ENCODE data around the gene LCE4A.
"Not testable (repeated sequence)": the region's sequence is repeated elsewhere in the genome, so short reads cannot be mapped to it uniquely, and the experiment has no call there.

The LCE4A gene

DNA sequence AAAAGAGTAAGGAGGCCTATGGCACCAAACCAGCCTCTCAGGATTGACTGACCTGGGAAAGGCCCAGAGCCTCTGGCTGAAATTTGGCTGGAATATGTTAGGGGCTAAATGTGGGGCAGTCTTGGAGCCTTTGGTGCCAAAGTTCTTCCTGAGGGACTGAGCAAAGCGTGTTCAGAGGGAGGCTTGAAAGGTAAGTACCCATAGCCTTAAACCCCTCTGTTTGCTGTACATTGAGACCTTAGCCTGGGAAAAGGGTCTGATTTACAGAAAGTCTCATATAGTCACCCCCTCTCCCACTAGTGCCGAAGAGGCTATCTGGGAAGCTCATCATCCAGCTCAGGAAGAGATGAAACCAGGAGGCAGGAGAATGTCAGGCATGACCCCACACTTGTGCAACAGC is at the start of gene LCE4A:
Gene LCE4A, plus strand, starts transcription at position 301 of the 400 bp plus-strand sequence. CDS start 916 bp downstream, outside the sequence.
- no peak for DNase-seq

GRCh38 chr1:152658649-152659048 is 49.3 kb upstream of the LCE4A start:
- no peak for DNase-seq

DNA sequence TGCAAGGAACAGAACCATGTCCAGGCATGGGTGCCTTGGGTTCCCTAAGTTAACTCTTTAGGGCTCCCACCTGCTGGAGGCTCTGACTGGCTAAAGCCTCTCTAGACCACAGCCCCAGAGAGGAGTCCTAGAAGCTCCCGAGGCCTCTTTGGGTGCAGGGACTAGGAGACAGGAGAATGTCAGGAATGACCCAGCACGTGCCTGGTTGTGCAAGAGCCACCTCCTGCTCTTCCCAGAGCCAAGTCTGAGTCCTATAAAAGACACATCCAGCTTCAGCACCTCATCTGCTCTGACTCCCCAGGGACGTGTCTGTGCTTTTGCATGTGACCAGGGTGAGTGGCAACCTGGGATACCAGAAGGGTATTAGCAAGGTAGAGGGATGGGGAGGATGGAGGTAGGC is 44.9 kb upstream of the LCE4A start, which contains the start of gene LCE2D:
Gene LCE2D, plus strand, starts transcription at position 283 of the 400 bp plus-strand sequence. CDS start 726 bp downstream, outside the sequence.
- DNase-seq, result no peak

- not testable (repeated sequence) for DNase-seq
Observed at GRCh38 chr1:152666171-152666570, 41.8 kb upstream of the LCE4A start.

DNA sequence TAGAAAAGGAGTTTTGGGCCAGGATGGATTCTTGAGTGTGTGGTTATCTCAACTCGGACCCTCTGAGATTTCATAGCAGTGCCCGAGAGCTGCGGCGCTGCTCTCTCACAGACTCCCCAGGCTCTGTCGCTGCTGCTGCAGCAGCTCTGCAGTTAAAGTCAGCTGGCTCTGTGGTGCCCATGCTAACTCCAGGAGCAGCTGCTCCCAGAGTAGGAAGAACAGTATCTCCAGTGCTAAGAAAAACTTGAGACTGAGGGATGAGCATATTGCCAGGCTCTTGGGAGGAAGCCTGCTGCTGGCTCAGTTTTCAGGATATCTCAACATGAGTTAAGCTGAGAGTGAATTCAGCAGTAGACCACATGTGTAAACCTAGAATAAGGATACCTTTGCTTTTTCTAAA is 40.3 kb upstream of the LCE4A start:
- no peak for DNase-seq

DNA sequence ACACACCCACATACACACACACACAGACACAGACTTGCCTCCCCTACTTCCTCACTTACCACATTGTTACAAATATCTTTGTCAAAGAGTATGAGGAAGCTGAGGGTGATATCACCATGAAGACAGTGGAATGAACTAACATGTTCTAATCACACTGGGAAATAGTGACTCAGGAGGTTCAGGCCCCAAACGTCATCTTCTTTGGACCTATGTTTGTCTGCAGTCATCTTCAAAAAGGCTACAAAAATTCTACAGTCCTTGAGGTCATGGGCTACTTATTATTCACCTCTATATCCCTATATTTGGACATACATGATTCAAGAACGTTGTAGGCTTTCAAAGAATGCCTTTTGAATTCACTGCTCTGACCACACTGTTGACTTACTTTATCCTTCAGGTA is 34.9 kb upstream of the LCE4A start:
- no peak for DNase-seq

DNA sequence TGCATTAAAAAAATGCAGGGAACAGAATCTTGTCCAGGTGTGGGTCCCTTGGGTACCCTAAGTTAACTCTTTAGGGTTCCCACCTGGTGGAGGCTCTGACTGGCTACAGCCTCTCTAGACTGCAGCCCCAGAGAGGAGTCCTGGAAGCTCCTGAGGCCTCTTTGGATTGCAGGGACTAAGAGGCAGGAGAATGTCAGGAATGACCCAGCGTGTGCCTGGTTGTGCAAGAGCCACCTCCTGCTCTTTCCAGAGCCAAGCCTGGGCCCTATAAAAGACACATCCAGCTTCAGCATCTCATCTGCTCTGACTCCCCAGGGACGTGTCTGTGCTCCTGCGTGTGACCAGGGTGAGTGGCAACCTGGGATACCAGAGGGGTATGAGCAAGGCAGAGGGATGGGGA is 33.0 kb upstream of the LCE4A start, which contains the start of gene LCE2C:
Gene LCE2C, plus strand, starts transcription at position 297 of the 400 bp plus-strand sequence. CDS start 737 bp downstream, outside the sequence.
- not testable (repeated sequence) for DNase-seq

- DNase-seq, result no peak
Observed at GRCh38 chr1:152679459-152679858, 28.5 kb upstream of the LCE4A start.

DNA sequence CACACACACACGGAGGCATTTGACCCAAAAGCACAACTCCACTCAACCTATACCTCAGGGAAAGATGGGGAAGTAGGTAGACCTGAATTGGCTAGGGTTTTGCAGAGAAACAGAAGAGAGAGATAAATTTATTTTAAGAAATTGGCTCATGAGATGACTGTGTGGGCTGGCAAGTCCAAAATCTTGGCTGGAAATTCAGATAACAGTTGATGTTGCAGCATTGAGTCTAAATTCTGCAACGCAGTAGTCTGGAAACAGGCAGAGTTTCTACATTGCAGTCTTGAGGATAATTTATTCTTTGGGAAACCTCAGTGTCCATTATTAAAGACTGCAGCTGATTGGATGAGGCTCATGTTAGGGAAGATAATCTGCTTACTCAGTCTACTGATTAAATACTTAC is 26.3 kb upstream of the LCE4A start:
- DNase-seq, result no peak

- no peak for DNase-seq
Observed at GRCh38 chr1:152683846-152684245, 24.1 kb upstream of the LCE4A start.

DNA sequence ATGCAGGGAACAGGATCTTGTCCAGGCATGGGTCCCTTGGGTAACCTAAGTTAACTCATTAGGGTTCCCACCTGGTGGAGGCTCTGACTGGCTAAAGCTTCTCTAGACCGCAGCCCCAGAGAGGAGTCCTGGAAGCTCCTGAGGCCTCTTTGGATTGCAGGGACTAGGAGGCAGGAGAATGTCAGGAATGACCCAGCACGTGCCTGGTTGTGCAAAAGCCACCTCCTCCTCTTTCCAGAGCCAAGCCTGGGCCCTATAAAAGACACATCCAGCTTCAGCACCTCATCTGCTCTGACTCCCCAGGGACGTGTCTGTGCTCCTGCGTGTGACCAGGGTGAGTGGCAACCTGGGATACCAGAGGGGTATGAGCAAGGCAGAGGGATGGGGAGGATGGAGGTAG is 22.1 kb upstream of the LCE4A start, which contains the start of gene LCE2B:
Gene LCE2B, plus strand, starts transcription at position 301 of the 400 bp plus-strand sequence. CDS start 721 bp downstream, outside the sequence.
- DNase-seq, result not testable (repeated sequence)

DNA sequence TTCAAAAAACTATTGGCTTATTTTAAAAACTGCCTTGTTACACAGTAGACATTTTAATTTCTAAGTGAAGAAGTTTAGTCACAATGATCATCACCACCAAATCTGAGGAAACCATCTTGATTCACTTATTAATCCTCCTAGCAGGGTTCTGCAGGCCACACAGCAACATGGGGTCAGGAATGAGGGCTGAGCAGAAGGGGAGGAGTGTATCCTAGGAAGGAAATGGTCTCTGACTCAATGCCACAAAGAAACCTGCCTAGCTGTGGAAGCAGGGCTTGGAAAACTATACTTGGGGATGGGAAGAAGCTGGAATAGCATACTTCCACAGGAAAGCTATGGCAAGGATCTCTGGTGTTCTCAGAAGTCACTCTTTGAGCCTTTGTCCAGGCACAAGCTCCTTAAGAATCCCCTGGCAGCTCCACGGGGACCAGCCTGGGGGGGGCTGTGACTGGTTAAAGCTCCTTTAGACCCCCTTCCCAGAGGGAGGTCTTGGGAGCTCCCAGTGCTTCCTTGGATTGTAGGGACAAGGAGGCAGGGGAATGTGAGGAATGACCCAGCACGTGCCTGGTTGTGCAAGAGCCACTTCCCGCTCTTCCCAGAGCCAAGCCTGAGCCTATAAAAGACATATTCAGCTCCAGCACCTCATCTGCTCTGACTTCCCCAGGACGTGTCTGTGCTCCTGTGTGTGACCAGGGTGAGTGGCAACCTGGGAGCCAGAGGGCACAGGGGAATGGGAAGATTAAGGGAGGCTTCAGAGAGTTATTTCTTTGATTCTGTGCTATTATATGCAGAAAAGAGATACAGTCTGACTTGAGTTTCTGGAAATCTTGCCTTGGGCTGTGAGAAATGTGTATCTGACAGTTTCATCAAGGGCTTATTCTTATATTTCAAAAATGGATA is 10.0 kb upstream of the LCE4A start, which contains the start of gene LCE2A:
Gene LCE2A, plus strand, starts transcription at position 645 of the 900 bp plus-strand sequence. CDS start 557 bp downstream, outside the sequence.
- DNase-seq, result no peak

- DNase-seq, result no peak
Observed at GRCh38 chr1:152699746-152700145, 8.2 kb upstream of the LCE4A start.

- no peak for DNase-seq
Observed at GRCh38 chr1:152718238-152718637, 10.3 kb downstream of the LCE4A start.

DNA sequence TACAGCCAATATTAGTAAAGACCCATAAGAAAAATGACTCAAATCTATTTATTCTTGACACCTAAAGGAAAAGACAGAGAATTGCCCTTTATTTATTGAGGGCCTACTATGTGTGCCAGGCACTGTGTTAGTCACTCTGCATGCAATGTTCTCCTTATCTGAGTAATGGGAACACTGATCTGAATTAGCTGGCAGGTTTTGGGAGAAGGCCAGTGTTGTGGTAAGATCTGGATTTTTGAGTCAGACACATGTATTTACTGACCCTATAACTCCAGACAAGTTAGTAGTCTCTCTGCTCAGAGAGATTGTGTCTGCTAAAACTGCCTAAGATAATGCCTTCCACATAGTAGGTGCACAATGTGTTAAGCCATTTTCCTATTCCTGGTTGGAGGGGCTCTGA is 17.3 kb downstream of the LCE4A start:
- DNase-seq, result no peak

DNA sequence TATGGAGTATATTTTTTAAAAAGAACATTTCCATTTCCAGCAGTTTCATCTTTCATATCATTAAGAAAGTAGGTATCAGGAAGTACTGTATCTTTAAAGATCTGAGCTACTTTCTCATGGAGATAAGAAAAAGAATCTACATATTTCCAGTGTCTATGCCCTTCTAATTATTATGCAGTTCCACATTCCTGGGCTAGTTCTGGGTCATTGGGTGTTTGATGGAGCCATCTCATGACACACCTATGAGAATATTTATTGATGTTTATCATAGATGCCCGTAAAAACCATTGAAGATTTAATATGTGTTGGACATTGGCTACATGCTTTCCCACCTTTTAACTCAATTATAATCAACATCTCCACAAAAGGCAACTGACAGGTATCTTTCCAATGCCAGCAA is 21.0 kb downstream of the LCE4A start:
- no peak for DNase-seq

- no peak for DNase-seq
Observed at GRCh38 chr1:152735648-152736047, 27.7 kb downstream of the LCE4A start.

- no peak for DNase-seq
Observed at GRCh38 chr1:152737997-152738396, 30.0 kb downstream of the LCE4A start.

- DNase-seq, result no peak
Observed at GRCh38 chr1:152739841-152740240, 31.9 kb downstream of the LCE4A start.

DNA sequence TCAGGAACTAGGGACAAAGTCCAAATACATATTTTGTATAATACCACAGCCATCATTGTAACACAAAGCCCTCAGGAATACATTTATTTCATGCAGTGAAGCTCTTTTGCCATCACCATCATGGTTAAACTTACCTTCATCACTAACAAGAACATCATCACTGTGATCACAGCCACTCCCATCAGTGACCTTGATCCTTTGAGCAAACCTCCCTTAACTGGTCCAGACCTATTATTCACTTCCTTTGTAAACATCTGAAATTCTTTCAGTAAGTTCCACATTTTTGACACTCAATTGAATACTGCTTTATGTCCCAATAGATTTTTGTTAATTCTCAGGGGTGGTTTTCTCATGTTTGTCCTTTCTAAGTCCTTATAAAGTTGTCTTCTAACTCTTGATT is 33.7 kb downstream of the LCE4A start:
- DNase-seq, result no peak

DNA sequence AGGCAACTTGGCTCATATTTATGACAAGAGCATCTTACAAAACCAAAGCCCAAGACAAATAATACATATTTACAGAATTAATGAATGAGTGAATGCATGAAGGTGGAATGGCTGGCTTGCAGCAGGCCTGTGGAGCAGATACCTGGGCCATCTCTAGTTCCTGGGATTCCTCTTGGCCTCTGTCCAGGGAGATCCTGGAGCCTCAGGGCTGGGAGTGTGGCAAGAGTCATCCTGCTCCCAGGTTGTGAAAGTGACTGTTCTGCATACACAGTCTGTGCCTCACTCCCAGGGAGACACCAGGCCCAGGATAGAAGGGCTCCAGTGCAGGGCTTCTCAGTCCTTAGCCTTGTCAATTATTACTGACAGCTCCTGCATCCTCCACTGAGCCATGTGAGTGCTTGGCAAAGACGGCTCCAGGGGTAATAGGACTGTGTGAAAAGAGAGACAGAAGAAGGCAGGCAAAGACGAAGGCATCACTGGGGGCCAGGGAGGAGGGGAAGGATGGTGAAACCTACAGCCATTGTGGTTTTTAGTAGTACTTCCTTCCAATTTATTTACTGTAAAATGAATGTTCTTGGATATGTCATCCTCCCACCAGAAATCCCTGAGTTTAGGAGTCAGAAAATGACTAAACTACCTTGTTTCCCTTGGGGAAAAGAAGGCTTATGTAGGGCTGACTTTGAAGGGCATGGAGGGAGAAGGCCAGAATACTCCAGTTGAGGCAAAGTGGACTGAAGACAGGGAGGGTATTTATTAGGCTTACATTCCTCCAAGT is 35.6 kb downstream of the LCE4A start:
- no peak for DNase-seq

GRCh38 chr1:152745289-152745704 is 37.3 kb downstream of the LCE4A start:
- DNase-seq, result no peak

DNA sequence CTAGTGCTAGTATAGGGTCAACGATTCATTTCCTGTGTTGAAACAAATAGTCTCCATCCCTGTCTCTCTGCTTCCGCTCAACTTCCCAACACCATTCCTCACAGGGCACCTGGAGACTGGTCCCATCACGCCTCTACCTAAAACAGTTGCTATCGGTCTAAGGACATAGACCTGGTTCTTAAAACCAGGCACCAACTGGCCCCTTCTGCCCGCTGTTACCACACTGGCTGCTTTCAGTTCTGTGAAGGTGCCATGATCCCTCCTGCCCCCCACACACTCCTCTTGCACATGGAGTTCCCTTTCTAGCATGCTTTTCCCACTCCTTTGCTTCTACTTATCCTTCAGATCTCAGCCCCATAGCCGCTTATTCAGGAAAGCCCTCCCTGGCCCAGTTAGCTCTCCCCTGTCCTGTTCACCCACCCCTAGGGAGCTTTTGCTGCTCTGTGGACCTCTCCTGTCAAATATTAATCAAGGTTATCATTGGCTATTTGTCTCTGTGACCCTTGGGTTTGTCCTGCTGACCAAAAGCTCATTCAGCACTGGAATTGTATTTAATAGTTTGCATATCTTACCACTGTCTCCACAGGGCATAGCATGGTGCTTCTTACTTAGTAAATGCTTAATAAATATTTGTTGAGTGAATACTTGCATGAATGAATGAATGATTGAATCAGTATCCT is 37.9 kb downstream of the LCE4A start:
- no peak for DNase-seq
